Stimulated activated CD4-positive, alpha-beta T cell treated with anti-CD3 and anti-CD28 coated beads, Interleukin-15, amount 100 ng/mL, for 48 hours (primary cell): ENCODE results near the gene ACAD10.
"Not testable (repeated sequence)": the region's sequence is repeated elsewhere in the genome, so short reads cannot be mapped to it uniquely, and the experiment has no call there.

Experiments
- DNase-seq, 2 donors: peaks; one replicate each; pipeline ENCODE4 v3.0.0-alpha.2; 2020; ENCODE audit warnings: low read depth in 2 of 2

ACAD10 gene

DNA sequence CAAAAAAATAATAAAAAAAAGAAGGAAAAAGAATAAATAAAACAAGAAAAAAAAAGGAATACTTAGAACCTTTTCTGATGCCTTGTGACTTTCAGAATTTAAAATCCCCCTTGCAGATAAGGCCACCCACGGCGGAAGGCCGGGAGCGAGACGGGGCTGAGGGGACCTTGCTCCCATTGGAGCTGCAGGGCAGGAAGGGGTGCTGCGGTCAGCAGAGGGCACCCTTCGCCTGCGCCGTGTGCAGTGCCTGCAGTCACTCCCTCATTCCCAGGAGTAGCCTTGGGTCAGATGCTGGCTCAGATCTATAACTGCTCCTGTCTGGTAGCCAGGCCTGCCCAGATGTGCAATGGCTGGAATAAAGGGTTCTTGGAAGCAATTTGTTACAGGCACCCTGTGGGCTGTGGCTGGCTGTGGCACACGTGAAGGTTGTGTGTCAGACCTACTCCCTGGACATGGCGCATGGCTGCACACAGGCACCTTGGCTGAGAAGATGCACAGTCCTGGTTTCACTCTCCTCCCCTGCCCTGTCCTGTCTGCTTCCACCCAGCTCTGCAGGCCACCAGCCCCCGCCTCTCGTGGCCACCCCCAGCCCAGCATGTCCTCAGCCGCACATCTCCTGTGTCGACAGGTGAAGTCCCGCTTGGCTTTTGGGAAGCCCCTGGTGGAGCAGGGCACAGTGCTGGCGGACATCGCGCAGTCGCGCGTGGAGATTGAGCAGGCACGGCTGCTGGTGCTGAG lies 67.5 kb downstream of the ACAD10 start:
- DNase-seq, result no peak

DNA sequence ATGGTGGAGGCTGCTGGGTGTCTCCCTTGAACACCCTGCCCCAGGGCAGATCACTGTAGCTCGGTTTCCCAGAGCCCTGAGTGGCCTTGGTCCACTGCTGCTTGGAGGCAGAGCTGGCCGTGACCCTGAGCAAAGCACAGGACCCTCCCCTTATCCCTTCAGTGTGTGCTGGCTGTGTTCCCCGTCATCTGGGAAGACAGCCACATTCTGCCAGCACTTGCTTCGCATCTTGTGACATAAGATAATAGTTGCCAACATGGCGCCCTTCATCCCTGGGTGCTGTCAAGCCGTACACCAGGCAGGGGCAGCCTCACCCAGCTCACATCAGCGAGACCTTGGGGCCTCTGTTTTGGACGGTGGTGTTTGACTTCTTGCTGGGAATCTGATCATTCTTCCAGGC lies 68.8 kb downstream of the ACAD10 start:
- DNase-seq, result no peak

DNA sequence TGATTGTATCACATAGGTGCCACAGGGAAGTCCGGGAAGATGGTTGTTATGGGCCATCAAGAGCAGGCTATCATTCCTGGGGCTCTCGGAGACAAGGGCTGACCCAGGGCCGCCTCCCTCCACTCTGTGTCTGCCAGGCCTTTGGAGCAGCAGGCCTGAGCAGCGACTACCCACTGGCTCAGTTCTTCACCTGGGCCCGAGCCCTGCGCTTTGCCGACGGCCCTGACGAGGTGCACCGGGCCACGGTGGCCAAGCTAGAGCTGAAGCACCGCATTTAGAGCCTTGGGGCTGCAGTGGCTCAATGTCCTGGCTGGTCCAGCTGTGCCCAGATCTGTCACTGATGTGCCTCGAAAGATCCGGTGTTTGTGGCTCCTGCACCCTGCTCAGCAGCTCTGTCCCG lies 70.3 kb downstream of the ACAD10 start:
- DNase-seq, result no peak

DNA sequence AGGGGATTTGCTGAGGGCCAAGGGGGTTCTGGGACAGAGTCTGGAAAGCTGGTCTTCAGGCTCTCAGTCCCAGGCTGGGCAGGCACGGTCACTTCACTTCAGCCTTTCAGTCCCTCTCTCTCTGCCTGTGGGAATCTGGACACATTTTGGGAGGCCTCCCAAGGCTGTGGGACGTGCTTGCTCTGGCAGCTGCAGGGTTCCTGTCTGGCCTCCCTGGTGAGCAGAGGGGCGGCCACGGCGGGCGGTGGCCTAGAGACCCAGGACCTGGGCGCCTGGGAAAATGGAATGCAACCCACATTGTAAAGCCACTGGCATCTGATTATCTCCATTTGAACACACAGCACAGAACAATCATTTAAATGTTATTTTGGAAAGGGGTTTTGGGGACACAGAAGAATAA lies 70.8 kb downstream of the ACAD10 start:
- no peak for DNase-seq

GRCh38 chr12:111757361-111758119 lies 71.7 kb downstream of the ACAD10 start:
- no peak for DNase-seq

- no peak for DNase-seq
Measured at GRCh38 chr12:111758120-111758561, 72.3 kb downstream of the ACAD10 start.

GRCh38 chr12:111759271-111759670 lies 73.4 kb downstream of the ACAD10 start:
- DNase-seq, result no peak

GRCh38 chr12:111759991-111760390 lies 74.1 kb downstream of the ACAD10 start:
- DNase-seq, result no peak

DNA sequence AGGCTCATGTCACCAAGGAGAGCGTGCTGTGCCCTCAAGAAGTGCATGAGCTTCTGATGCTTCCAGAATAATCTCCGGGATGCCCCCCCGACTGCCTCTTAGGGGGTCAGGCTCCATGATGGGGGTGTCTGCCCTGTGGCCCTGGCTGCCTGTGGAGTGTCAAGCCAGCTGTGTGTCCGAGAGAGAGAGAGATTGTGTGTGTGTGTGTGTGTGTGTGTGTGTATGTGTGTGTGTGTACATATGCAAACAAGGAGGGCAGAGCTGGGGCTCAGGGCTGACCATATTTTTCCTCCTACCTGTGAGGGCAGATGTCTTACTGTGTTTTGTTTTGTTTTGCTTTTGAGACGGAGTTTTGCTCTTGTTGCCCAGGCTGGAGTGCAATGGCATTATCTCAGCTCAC lies 75.2 kb downstream of the ACAD10 start:
- DNase-seq, result no peak

DNA sequence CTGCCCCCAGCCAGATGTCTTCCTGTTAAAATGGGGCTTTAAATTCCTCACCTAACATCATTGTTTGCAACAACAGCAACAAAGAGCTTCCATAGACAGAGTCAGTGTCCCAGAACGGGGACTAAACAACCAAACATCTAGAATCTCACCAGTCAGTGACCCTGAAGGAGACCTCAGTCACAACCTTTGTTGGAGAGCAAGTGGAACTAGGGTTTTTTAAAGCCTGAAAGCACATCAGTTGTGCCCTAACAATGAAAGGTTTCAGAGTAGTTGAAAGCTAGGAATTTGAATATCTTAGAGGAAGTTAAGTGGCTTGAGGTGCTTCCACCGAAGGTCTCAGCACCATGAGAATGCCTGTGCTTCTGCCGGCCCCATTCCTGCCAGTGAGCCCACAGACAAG lies 75.9 kb downstream of the ACAD10 start:
- no peak for DNase-seq

GRCh38 chr12:111763552-111763951 lies 77.7 kb downstream of the ACAD10 start:
- not testable (repeated sequence) for DNase-seq

GRCh38 chr12:111764120-111764821 lies 78.4 kb downstream of the ACAD10 start:
- DNase-seq, result no peak

GRCh38 chr12:111766608-111767361 lies 80.9 kb downstream of the ACAD10 start, which contains the start of gene ALDH2:
Gene ALDH2, plus strand, starts transcription at chr12:111766933. Its CDS starts 50 bp downstream, at chr12:111766983.
- DNase-seq, result peak in 1 of 2 donors; percentile 17

DNA sequence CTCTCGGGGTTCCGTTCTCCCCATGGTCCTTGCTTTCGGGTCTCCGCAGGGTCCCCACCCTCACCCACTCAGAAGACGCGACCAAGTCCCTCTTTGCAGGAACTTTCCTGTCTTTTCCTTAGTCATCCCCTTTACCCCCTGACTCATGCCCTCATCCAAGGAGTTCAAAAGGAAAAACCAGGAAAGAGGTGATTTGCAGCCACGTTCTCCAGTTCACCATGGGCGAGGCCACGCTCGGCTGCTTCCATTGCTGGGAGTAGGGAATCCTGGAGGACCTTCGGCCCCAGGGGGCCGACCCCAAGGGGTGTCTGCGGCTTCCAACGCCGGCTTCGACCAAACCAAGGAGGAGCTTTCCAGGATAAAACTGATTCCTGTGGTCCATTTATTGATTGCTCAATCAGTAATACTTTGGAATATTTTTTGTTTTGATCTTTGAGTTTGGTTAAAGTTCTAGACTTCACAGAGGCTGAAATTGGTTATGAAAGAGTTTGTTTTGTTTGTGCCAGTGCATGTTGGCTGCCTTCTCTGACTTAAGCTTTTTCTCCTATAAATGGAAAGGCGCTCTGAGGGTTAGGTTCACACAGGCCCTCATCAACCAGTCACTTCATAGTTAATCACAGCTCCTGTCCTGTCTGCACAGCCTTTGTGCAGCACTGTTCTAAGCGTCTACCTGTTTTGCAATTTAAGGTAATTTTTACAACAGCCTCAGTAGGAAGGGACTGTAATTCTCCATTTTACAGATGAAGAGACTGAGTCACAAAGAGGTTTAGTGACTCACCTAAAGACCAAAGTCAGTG lies 81.7 kb downstream of the ACAD10 start:
- DNase-seq, result no peak

- DNase-seq, result no peak
Measured at GRCh38 chr12:111768159-111768895, 82.5 kb downstream of the ACAD10 start.

DNA sequence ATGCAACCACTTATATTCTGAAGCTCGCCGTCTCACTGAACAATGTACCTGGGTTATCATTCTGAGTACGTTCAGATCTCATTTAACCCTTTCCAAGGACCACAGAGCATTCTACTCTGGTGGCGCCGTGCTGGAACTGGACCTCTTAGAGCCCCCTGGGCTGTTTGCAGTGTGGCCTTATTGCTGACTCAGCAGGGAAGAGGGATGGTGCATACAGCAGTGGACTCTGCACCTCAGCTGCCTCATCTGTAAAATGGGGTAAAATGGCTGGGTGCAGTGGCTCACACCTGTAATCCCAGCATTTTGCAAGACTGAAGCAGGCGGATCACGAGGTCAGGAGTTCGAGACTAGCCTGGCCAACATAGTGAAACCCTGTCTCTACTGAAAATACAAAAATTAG lies 83.7 kb downstream of the ACAD10 start:
- no peak for DNase-seq

- no peak for DNase-seq
Measured at GRCh38 chr12:111773801-111774551, 88.1 kb downstream of the ACAD10 start.

DNA sequence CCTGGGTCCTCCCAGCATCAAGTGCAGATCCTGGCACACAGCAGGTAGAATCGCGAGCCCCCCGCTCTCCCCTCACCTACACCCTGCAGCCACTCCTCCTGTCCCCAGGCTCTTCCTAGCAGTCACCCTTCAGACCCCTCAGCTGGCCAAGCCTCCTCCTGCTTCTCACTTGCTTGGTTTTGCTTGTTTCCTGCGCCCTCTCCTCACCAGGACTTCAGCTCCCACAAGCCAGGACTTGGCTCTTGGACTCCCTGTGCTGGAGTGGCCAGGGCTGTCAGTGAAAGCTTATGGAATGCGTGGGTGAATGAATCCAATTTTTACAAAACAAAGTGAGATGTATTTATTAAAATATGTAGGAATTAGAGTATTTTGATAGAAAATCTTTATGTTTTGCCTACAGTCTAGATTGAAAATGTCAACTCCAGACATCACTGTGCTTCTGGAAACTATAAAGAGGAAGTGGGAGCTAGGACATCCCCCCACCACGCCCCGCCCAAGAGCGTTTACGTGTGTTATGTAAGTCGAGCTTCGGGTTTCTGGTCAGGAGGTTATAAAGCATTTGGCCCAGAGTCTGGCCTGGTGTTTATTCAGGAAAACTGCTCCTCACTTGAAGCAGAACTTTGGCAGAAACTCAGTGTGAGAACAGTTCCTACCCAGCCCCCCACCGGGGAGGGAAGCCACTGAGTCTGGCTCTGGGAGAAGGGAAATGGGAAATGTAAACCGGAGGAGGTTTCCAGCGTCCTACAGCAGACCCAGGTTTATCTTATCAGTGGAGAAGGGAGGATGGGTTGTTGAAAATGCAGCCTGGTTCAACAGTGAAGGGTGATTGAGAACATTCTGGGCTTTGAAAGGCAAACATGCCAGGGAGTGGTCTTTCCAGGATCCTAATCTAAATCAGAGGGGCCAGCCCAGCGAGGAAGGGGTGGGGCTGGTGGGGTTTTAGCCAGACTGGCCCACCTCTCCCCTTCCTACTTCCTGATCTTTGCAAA lies 89.6 kb downstream of the ACAD10 start:
- DNase-seq, result no peak
